Measurements from ENCODE around the gene ACSBG1.

The ACSBG1 gene

GRCh38 chr15:78130466-78131294, 103.7 kb downstream of the ACSBG1 start:
- DNase-seq (ENCODE audit: low read depth in 2 of 2), result no peak

- no peak for DNase-seq (ENCODE audit: low read depth in 2 of 2)
These were observed 104.5 kb downstream of the ACSBG1 start for GRCh38 chr15:78129751-78130287.

GRCh38 chr15:78129077-78129750, 105.2 kb downstream of the ACSBG1 start:
- DNase-seq (ENCODE audit: low read depth in 2 of 2), result no peak

- DNase-seq (ENCODE audit: low read depth in 2 of 2), result no peak
These were observed 106.5 kb downstream of the ACSBG1 start for GRCh38 chr15:78127882-78128281.

GRCh38 chr15:78125267-78125666, 109.1 kb downstream of the ACSBG1 start:
- no peak for DNase-seq (ENCODE audit: low read depth in 2 of 2)

GRCh38 chr15:78120523-78120922, 113.8 kb downstream of the ACSBG1 start:
- no peak for DNase-seq (ENCODE audit: low read depth in 2 of 2)
